GM21737 (cell line): ENCODE data around the gene MARCHF9.

Source experiments
- ATAC-seq: cut with Tn5 transposase; IDR thresholded peaks from one replicate; pipeline ENCODE4 v1.9.1; 2021; ENCODE audit warnings: mild to moderate bottlenecking, moderate library complexity; ENCODE audit not compliant: unreplicated experiment

Gene MARCHF9

GRCh38 chr12:57724003-57724935, 30.6 kb upstream of the MARCHF9 start:
- no peak for ATAC-seq

- ATAC-seq: no peak
Observed at GRCh38 chr12:57724936-57725740, 29.8 kb upstream of the MARCHF9 start.

DNA sequence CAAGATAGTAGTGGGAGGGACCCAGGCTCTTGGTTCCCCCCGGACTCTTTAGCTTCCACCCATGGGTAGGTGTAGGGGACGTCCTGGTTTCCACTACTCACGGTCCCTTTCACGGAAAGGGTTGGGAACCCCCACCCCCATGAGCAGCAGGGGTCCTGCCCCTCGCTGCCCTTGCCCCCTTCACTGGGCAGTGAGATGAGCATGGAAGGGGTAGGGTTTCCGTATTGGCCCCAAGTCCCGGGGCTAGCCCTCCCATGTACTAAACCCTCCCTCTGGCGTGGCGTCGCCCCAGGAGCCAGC, 29.1 kb upstream of the MARCHF9 start:
- ATAC-seq: no peak

GRCh38 chr12:57726151-57726883, 28.6 kb upstream of the MARCHF9 start:
- ATAC-seq: no peak

DNA sequence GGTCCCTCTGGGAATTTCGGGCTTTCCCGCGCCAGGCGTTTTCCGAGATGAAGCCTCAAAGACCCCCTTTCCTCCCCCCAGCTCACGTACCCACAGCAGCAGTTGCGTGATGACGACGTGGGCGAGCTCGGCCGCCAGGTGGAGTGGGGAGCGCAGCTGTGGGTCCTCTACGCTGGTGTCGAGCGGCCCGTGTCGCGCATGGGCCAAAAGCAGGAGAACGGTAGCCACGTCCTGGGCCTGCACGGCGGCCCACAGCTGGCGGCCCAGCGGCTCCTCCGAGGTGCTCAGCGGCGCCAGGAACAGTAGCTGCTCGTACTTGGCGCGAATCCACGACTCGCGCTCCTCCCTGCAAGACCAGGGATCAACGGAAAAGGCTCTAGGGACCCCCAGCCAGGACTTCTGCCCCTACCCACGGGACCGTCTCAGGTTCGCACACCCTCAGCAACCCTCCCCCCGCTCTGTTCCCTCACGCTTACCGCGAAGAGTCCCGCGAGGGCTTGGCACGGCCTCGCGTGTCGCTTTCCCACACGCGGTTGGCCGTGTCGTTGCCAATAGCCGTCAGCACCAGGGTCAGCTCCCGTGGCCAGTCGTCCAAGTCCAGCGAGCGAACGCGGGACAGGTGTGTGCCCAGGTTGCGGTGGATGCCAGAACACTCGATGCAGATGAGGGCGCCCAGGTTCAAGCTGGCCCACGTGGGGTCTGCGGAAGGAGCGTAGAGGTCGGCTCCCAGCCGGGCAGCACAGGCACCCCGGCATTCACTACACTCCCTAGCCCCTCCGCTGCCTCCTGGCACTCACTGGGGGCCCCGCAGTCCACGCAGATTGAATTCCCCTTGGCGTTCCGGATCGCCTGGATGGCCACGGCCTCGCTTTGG, 27.8 kb upstream of the MARCHF9 start:
- no peak for ATAC-seq

GRCh38 chr12:57727758-57728395, 27.0 kb upstream of the MARCHF9 start:
- no peak for ATAC-seq

GRCh38 chr12:57729321-57729844, 25.5 kb upstream of the MARCHF9 start:
- ATAC-seq: no peak

DNA sequence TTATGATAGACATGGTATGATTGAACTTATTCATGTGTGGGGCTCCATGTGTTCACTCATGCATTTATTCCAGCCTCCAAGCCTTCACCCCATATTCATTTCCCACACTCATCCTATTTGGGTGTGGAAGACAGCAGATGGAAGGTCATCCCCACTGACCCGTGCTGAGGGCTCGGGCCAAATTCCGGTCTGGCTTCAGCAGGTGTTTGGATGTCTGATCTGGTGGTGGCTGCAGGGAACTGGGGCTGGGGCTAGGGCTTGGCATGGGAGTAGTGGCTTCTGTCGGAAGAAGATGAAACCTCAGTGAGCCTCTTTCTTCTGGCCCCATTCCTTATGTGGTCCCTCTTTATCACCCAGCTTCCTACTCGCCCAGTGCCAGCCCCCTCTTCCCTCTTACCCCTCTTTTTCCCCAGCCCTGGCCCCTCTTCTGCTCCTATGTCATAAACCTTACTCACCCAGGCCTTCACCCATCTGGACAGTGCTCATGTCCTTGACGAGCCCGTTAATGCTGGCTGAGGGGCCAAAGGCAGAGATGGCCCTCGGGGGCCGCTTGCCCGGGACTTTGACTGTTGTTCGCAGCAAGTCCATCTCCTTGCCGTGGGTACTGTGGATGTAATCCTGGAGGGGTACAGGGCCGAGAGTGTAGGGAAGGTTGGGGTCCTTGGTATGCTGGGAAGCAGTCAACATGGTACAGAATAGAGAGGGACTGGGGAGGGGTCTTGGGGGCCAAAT, 24.4 kb upstream of the MARCHF9 start:
- ATAC-seq: no peak

DNA sequence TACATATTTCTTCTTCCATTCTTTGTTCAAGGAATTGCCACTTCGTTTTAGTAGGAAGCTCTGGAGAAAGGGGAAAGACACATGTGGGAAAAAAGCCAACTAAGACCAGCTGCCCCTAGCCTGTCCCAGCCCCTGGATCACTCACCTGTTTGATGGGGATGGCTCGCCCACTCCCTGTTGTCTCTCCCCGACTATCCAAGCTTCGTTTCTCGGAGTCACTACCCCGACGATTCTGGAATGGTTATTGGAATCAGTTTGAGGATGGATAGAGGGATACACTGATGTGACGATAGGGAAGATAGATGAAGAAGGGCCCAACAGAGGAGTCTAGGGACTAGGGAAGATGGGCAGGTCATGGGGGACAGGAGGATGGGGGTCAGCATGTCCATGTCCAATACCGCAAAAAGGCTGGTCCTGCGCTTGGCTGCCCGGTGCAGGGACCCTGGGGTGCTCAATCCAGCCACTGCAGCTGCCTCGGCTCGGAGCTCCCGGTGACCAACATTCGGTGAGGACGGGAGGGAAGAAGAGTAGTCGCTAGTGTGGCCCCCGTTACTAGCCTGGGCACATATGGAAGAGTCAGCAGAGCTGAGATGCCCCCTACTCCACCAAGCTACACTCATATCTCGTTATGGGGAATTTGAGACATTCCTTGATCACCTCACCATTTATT, 23.4 kb upstream of the MARCHF9 start:
- ATAC-seq: no peak

DNA sequence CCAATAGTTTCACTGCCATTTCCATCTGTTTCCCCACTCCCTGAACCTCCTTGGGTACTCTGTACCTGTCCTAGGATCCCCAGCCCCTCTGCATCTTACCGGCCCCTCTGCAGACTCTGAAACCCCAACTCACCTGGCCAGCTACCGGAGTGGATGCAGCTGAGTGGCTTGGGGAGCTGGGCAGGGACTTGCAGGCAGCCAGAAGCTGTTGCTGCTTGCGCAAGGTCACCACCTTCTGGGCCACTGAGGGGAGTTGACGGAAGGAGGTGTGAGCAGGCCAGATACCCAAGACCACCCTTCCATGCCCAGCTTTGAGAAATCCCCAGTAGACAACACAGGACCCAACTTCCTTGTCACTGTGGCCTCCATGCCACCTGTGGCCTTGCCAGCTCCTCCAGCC, 22.6 kb upstream of the MARCHF9 start:
- ATAC-seq: no peak

DNA sequence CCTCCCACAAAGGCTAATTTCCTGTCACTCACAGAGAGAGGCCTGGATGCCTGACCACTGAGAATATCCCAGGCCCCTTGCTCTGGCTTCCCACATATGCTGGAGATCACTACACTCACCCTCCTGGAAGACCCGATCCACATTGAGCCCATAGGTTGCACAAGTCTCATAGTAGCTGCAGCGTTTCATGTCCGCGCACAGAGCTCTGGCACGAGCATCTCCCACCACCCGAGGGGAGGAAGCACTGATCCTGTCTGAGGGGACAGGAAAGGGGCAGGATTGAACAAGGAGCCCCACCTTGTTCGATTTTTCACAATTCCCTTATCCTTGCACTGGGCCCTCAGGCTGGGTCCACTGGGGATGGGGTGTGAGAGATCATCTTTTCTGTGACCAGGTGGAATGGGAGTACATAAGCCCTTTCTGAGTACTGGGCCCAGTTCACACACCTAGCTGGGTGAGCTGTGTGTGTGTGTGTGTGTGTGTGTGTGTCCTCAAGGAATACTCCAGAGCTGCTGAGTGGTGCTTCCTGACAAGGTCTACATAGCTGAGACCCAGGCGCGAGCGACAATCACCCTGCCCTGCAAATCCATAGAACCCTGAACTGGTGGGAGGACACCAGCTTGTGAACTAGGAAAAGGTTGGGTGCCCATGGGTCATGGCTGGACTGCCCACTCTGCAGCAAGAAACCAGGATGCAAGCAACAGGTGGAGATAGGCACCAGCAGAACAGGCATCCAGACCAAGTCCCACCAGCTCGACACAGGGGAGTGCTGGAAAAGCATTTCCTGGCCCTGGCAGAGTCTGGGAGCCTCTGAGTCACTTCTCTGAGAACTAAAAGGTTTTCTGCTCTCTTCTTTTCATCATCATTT, 21.9 kb upstream of the MARCHF9 start:
- no peak for ATAC-seq

GRCh38 chr12:57733928-57734327, 21.0 kb upstream of the MARCHF9 start:
- ATAC-seq: no peak

GRCh38 chr12:57734591-57734990, 20.3 kb upstream of the MARCHF9 start:
- ATAC-seq: no peak

GRCh38 chr12:57735198-57735855, 19.6 kb upstream of the MARCHF9 start:
- no peak for ATAC-seq

- no peak for ATAC-seq
Observed at GRCh38 chr12:57735952-57736740, 18.8 kb upstream of the MARCHF9 start.

- ATAC-seq: no peak
Observed at GRCh38 chr12:57736741-57737466, 18.0 kb upstream of the MARCHF9 start.
